HepG2 (cell line): ENCODE measurements around the gene THEM4. TPM values are rescaled to one million over a fixed set of nuclear protein-coding genes. Genes with fewer than 3 reads are reported as not detected.

Experiments
- ATAC-seq: fragments of 200-7000 bp; cut with Tn5 transposase; 3 replicates; pipeline ENCODE4 v1.9.1; 2020; ENCODE audit warnings: mild to moderate bottlenecking, moderate library complexity
- BruUV-seq: library from RNA; stranded (reverse); fragments of 400-500 nt; replicated peaks from 2 replicates; lab custom pipeline; 2021; lab: Mats Ljungman, UMichigan
- CTCF ChIA-PET: fragments of 300-600 bp; formaldehyde crosslinking; extraction: SDS; loops from one replicate; lab custom pipeline; 2021; ENCODE audit warnings: low total read pairs, inconsistent platforms, low intra/inter-chr PET ratio; lab: Yijun Ruan, JAX
- POLR2A ChIA-PET: fragments of 350-600 bp; sonication (Branson Sonifier 250); formaldehyde crosslinking; loops from one replicate; lab custom pipeline; 2020; ENCODE audit warnings: antibody characterized with exemption, inconsistent platforms; lab: Yijun Ruan, JAX
- DNase-seq: peaks from one replicate; pipeline ENCODE4 v3.0.0-alpha.2; 2015; ENCODE audit warnings: low spot score
- FAIRE-seq: peaks from 3 replicates; lab custom pipeline; 2011; peaks lifted over from hg19 to GRCh38; lab: Jason Lieb, UNC
- H2AFZ ChIP-seq: one replicate; pipeline ENCODE4 v1.6.1; 2011; ENCODE audit warnings: low read length, inconsistent platforms
- H3K27ac ChIP-seq: fragments of 300-600 bp; 3 replicates; pipeline ENCODE4 v1.8.0; 2011; ENCODE audit warnings: mixed run types, mild to moderate bottlenecking, mixed read lengths, low read length, inconsistent platforms; ENCODE audit not compliant: insufficient read depth; ENCODE audit errors: extremely low read length
- H3K27me3 ChIP-seq, 2 experiments: fragments of 200-600 bp in 1 of 2; 2 replicates in 1 of 2; 3 replicates in 1 of 2; pipeline versions ENCODE4 v1.6.0 to v1.8.0; 2011; ENCODE audit warnings: low read length in 2 of 2, mild to moderate bottlenecking in 2 of 2, moderate library complexity in 2 of 2, inconsistent platforms in 1 of 2; ENCODE audit not compliant: insufficient read depth in 2 of 2, control insufficient read depth in 1 of 2
- H3K36me3 ChIP-seq, 2 experiments: fragments of 200-600 bp in 1 of 2; replicated peaks in 1 of 2; 2 replicates in 1 of 2; 3 replicates in 1 of 2; pipeline versions ENCODE4 v1.5.1 to v1.8.0; 2011; ENCODE audit warnings: low read length in 2 of 2, inconsistent platforms in 1 of 2; ENCODE audit not compliant: insufficient read depth in 2 of 2, control insufficient read depth in 1 of 2
- H3K4me1 ChIP-seq: 2 replicates; pipeline ENCODE4 v1.5.1; 2012; ENCODE audit warnings: low read length, inconsistent platforms; ENCODE audit not compliant: insufficient read depth
- H3K4me2 ChIP-seq: 2 replicates; pipeline ENCODE4 v1.6.0; 2011; ENCODE audit warnings: low read depth, low read length, inconsistent platforms
- H3K4me3 ChIP-seq, 3 experiments: fragments of 200-600 bp in 1 of 3; sonication (generic), shearing (Covaris generic) in 1 of 3; replicated peaks in 1 of 3; 2 replicates each; pipeline ENCODE4 v1.5.1; 2011 to 2016; ENCODE audit warnings: low read length in 3 of 3, inconsistent platforms in 2 of 3, low read depth in 2 of 3, mild to moderate bottlenecking in 2 of 3, control low read depth in 1 of 3, mixed read lengths in 1 of 3; ENCODE audit not compliant: insufficient read depth in 1 of 3
- H3K79me2 ChIP-seq: one replicate; pipeline ENCODE4 v1.6.1; 2011; ENCODE audit warnings: low read length, inconsistent platforms; ENCODE audit not compliant: insufficient read depth
- H3K9ac ChIP-seq: 2 replicates; pipeline ENCODE4 v1.6.0; 2011; ENCODE audit warnings: mild to moderate bottlenecking, low read depth, low read length, inconsistent platforms; ENCODE audit not compliant: insufficient read depth
- H3K9me3 ChIP-seq: 2 replicates; pipeline ENCODE4 v1.5.1; 2012; ENCODE audit warnings: mild to moderate bottlenecking, low read length
- H4K20me1 ChIP-seq: 2 replicates; pipeline ENCODE4 v1.6.0; 2011; ENCODE audit warnings: inconsistent platforms, mild to moderate bottlenecking, low read length, moderate library complexity; ENCODE audit not compliant: insufficient read depth
- GFI1 ChIP-seq: sonication (generic); formaldehyde crosslinking; IDR thresholded peaks from 2 replicates; pipeline ENCODE4 v1.5.0; 2020; ENCODE audit warnings: missing genetic modification reagents, mild to moderate bottlenecking, borderline replicate concordance
- HCFC1 ChIP-seq: fragments of 150-350 bp; IDR thresholded peaks from 2 replicates; pipeline ENCODE4 v1.6.1; 2014; ENCODE audit warnings: low read depth, low read length
- PAF1 ChIP-seq: IDR thresholded peaks from 2 replicates; pipeline ENCODE4 v1.6.1; 2016; ENCODE audit warnings: missing genetic modification reagents, missing compliant biosample characterization
- PLRG1 ChIP-seq: fragments of 450-650 bp; conservative IDR thresholded peaks from 2 replicates; pipeline ENCODE4 v1.6.1; 2016
- RCOR2 ChIP-seq: IDR thresholded peaks from 2 replicates; pipeline ENCODE4 v1.6.1; 2016; ENCODE audit warnings: missing biosample characterization, missing genetic modification reagents
- SOX13 ChIP-seq, 3 experiments: fragments of 450-650 bp in 1 of 3; sonication (generic) in 1 of 3; formaldehyde crosslinking in 1 of 3; IDR thresholded peaks in 2 of 3; conservative IDR thresholded peaks in 1 of 3; 2 replicates each; pipeline versions ENCODE4 v1.5.0 to v1.6.1; 2016 to 2020; ENCODE audit warnings: antibody characterized with exemption in 1 of 3, mild to moderate bottlenecking in 1 of 3, missing compliant biosample characterization in 1 of 3, missing genetic modification reagents in 1 of 3, moderate library complexity in 1 of 3
- SRSF9 ChIP-seq: fragments of 200-400 bp; formaldehyde crosslinking; IDR thresholded peaks from 2 replicates; pipeline ENCODE4 v1.6.1; 2018; ENCODE audit warnings: borderline replicate concordance, mild to moderate bottlenecking, low read depth, low read length; ENCODE audit not compliant: insufficient read depth, poor library complexity, severe bottlenecking
- ZNF207 ChIP-seq: fragments of 450-650 bp; IDR thresholded peaks from 2 replicates; pipeline ENCODE4 v1.6.1; 2016; ENCODE audit warnings: antibody characterized with exemption, borderline replicate concordance
- ZNF367 ChIP-seq: sonication (generic); formaldehyde crosslinking; IDR thresholded peaks from 2 replicates; pipeline ENCODE4 v1.4.0; 2020; ENCODE audit warnings: missing genetic modification reagents, borderline replicate concordance
- WGBS: methylation state at CpG from one replicate; pipeline ENCODE4 v1.1.6; 2017; ENCODE audit warnings: low lambda C conversion rate; 5-methylcytosine and 5-hydroxymethylcytosine counted together
- in situ Hi-C: cut with HindIII; loops from 2 replicates; pipeline ENCODE4 v1.10.0; 2017; ENCODE audit warnings: low pct_unique_long_range_greater_than_20kb; ENCODE audit not compliant: extremely low pct_ligation_motif_present
- intact Hi-C: fragments of 100-400 bp; cut with micrococcal nuclease; formaldehyde crosslinking; loops from one replicate; pipeline ENCODE4 v1.10.0; 2022; ENCODE audit not compliant: unreplicated experiment
- polyA plus RNA-seq, 8 experiments: library from polyadenylated mRNA; depleted of rRNA in 3 of 8; stranded (reverse) in 7 of 8; unstranded in 1 of 8; fragments of >200 nt; fragmentation: Illumina TruSeq in 4 of 8; extraction: Trizol in 4 of 8; gene quantifications; 2 replicates each; pipeline versions ENCODE4 v1.2.1 to v1.2.3, GENCODE V29; 2011 to 2016; ENCODE audit warnings: low read depth in 4 of 8, missing spikeins in 1 of 8, mixed read lengths in 1 of 8; ENCODE audit not compliant: insufficient read depth in 1 of 8
- total RNA-seq, 5 experiments: library from RNA; depleted of rRNA; stranded (reverse); fragments of >200 nt; fragmentation: Illumina TruSeq; extraction: Trizol; gene quantifications; 2 replicates each; pipeline ENCODE4 v1.2.3, GENCODE V29; 2016; ENCODE audit warnings: low read depth in 1 of 5
- TF ChIP-seq, protein P1 (sequence below): sonication (generic); formaldehyde crosslinking; conservative IDR thresholded peaks from 2 replicates; pipeline ENCODE4 v1.5.0; 2020; ENCODE audit warnings: missing genetic modification reagents

THEM4 gene
- total and polyA plus RNA-seq, 2 of the 13 experiments (the other 11 are each of a cell fraction or from before 2014, with no cell fraction given): 10.9 to 13.9 TPM

DNA sequence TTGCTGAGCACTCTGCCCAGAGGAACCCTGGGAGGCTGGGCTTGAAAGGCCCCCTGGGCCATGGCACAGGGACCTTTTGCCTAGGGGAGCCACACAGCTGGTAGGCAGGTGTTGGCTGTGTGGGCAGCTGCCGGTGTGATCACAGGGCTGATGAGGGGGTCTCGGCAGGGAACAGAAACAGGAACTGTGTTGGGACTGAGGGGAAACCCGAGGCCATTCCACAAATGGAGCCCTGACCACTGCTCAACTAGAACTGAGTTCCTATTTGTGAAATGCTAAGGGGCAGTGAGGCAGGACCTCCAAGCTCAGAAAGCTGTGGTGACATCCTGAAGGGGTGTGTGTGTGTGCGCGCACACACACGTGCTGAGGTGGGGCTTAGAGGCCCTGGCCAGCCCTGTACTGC is 49.4 kb downstream of the THEM4 start (continued):
- no peak for TF ChIP-seq PLRG1

DNA sequence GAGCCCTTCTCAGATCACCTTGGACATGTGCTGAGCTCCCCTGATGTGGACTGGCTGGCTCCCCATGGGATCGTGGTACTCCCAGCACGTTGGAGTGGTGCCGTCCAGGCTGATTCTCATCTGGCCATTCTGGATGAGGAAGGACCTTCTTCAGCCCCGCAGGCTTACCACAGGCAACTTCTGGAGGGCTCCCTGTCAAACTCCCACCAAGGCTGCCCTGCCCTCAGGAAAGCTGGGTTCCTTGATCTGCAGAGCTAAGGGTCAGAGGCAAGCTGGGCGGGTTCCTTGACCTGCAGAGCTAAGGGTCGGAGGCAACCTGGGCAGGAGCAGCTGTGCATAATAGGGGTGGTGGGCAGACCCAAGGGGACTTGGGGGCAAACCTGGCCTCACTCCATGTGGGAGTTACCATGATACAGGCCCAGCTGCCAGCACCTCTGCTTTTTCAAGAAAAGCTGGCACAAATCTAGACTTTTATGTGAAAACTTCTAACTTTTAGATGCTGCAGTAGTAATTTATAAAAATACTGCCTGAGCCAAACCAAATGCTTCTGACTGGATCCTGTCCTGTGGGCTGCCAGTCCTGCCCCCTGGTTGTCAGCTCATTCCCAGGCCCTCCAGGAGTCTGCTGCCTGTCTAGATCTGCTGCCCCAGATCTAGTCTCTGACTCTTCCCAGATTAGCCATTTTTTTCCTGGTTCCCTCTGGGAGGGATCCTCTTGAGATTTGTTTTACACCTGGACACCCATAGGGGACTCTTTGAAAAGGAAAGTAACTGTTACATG is 50.2 kb downstream of the THEM4 start:
- no peak for DNase-seq
- Histone ChIP-seq H3K4me2 (no peak overlapping the region), H3K36me3 (no peaks in the 10 kb centered on the region)
- CTCF ChIA-PET: no interaction called here
- TF ChIP-seq ZNF367 (CRISPR knock-in tag): no peak
- TF ChIP-seq ZNF207: no peak
- no peak for TF ChIP-seq SOX13 (IDR thresholded peaks at IDR 0.05)
- TF ChIP-seq SOX13 (CRISPR knock-in tag; conservative IDR thresholded peaks at IDR 0.05 in 1 of 2, IDR thresholded peaks at IDR 0.05 in 1 of 2): no peak
- TF ChIP-seq GFI1: no peak
- TF ChIP-seq RCOR2 (CRISPR knock-in tag): no peak
- TF ChIP-seq, protein P1, sequence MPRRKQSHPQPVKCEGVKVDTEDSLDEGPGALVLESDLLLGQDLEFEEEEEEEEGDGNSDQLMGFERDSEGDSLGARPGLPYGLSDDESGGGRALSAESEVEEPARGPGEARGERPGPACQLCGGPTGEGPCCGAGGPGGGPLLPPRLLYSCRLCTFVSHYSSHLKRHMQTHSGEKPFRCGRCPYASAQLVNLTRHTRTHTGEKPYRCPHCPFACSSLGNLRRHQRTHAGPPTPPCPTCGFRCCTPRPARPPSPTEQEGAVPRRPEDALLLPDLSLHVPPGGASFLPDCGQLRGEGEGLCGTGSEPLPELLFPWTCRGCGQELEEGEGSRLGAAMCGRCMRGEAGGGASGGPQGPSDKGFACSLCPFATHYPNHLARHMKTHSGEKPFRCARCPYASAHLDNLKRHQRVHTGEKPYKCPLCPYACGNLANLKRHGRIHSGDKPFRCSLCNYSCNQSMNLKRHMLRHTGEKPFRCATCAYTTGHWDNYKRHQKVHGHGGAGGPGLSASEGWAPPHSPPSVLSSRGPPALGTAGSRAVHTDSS (CRISPR knock-in tag): no peak
- TF ChIP-seq PAF1 (CRISPR knock-in tag): no peak
- no peak for TF ChIP-seq HCFC1
- no peak for TF ChIP-seq SRSF9
- TF ChIP-seq, all 625 proteins: peak for 0
- BruUV-seq: no TSS peak
- Histone ChIP-seq H2AFZ (no peak overlapping the region), H3K27ac (no peak overlapping the region), H3K27me3 (peaks cover 0 to 1% of the 10 kb centered on the region in 2 experiments; a peak in 2 of 5 replicates), H4K20me1 (no peaks in the 10 kb centered on the region), H3K4me3 (no peak overlapping the region), H3K9ac (no peak overlapping the region), H3K9me3 (no peaks in the 10 kb centered on the region), H3K4me1 (no peaks in the 10 kb centered on the region), H3K79me2 (no peaks in the 10 kb centered on the region)
- ATAC-seq (no peak), FAIRE-seq (no peak)
- 79% methylated on average over 4 of the region's 6 CpGs for WGBS
- POLR2A ChIA-PET: no interaction called here
- intact Hi-C loops (no loop called here), in situ Hi-C loops (no loop called here)
